Measurements from ENCODE around the gene AP3D1. TPM values are rescaled to one million over a fixed set of nuclear protein-coding genes. Genes with fewer than 3 reads are reported as not detected.

The AP3D1 gene
- total RNA-seq, 1 donor from 2014 or later, result 115 TPM

GRCh38 chr19:2051773-2052704, 99.3 kb downstream of the AP3D1 start:
- no peak for DNase-seq (ENCODE audit: low spot score in 2 of 2, unreplicated experiment in 2 of 2)
- Mint-ChIP-seq H3K9me3 (no peaks in the 10 kb centered on the region), H3K4me3 (peak overlapping the region; percentile 71), H3K27me3 (ENCODE audit: low read depth) (no peaks in the 10 kb centered on the region), H3K4me1 (peaks cover 23% of the 10 kb centered on the region), H3K27ac (peak overlapping the region; percentile 66), H3K36me3 (no peaks in the 10 kb centered on the region)
- no peak for TF ChIP-seq CTCF (IDR thresholded peaks at IDR 0.05; ENCODE audit: unreplicated experiment)

GRCh38 chr19:2050991-2051772, 100.2 kb downstream of the AP3D1 start, which contains the start of gene MKNK2:
TSS of gene MKNK2 (minus strand) at chr19:2051244. CDS start at chr19:2050851, 393 bp downstream.
- Mint-ChIP-seq H3K4me3 (peak within 1 kb of the TSS; percentile 80), H3K4me1 (peaks cover 18% of the 10 kb centered on the region), H3K9me3 (no peaks in the 10 kb centered on the region), H3K27ac (peak within 1 kb of the TSS; percentile 66), H3K27me3 (ENCODE audit: low read depth) (no peaks in the 10 kb centered on the region), H3K36me3 (no peaks in the 10 kb centered on the region)
- peak; percentile 50 for TF ChIP-seq CTCF (IDR thresholded peaks at IDR 0.05; ENCODE audit: unreplicated experiment)
- peak; percentile 97 to 99 for DNase-seq (ENCODE audit: low spot score in 2 of 2, unreplicated experiment in 2 of 2)

Other genes starting within 250 kb of the AP3D1 start
- 14.2 to 17.2 TPM (median 15.5 TPM) in 3 replicates for gene ADAT3, start 246.2 kb downstream of the AP3D1 start, total RNA-seq
- 93.5 to 97.7 TPM (median 93.5 TPM) in 3 replicates for gene SCAMP4, start 246.2 kb downstream of the AP3D1 start, total RNA-seq
- gene CSNK1G2, start 210.4 kb downstream of the AP3D1 start, total RNA-seq, result 79.1 to 84.0 TPM (median 81.8 TPM) in 3 replicates
- 112 to 118 TPM (median 114 TPM) in 3 replicates for gene BTBD2, start 135.9 kb downstream of the AP3D1 start, total RNA-seq
- gene MKNK2, start 100.3 kb downstream of the AP3D1 start, total RNA-seq, result 92.6 to 97.1 TPM (median 95.9 TPM) in 3 replicates
- gene MOB3A, start 55.2 kb downstream of the AP3D1 start, total RNA-seq, result 33.0 to 34.7 TPM (median 34.1 TPM) in 3 replicates
- 11.0 to 14.4 TPM (median 13.8 TPM) in 3 replicates for gene IZUMO4, start 54.7 kb downstream of the AP3D1 start, total RNA-seq
- 54.1 to 59.1 TPM (median 58.2 TPM) in 3 replicates for gene DOT1L, start 12.4 kb upstream of the AP3D1 start, total RNA-seq
- gene PLEKHJ1, start 84.8 kb upstream of the AP3D1 start, total RNA-seq, result 73.4 to 75.6 TPM (median 73.8 TPM) in 3 replicates
- 142 to 156 TPM (median 146 TPM) in 3 replicates for gene SF3A2, start 85.3 kb upstream of the AP3D1 start, total RNA-seq
- 42.4 to 50.1 TPM (median 44.5 TPM) in 3 replicates for gene AMH, start 97.8 kb upstream of the AP3D1 start, total RNA-seq
- gene JSRP1, start 104.9 kb upstream of the AP3D1 start, total RNA-seq, result 0.80 TPM in 1 of 3 replicates, not detected in the others
- gene PEAK3, start 130.6 kb upstream of the AP3D1 start, total RNA-seq, result 0.11 TPM in 1 of 3 replicates, not detected in the others
- 0.59 to 0.60 TPM (median 0.60 TPM) in 3 replicates for gene LINGO3, start 156.6 kb upstream of the AP3D1 start, total RNA-seq
- gene LSM7, start 177.0 kb upstream of the AP3D1 start, total RNA-seq, result 141 to 149 TPM (median 142 TPM) in 3 replicates
- gene SPPL2B, start 177.1 kb upstream of the AP3D1 start, total RNA-seq, result 189 to 202 TPM (median 196 TPM) in 3 replicates
- gene TMPRSS9, start 208.7 kb upstream of the AP3D1 start, total RNA-seq, result 0.84 to 1.4 TPM (median 1.2 TPM) in 3 replicates

All from mesothelial cell of epicardium (in vitro differentiated cells).